A549 (cell line): ENCODE measurements around the gene EPS8L1.

ENCODE experiments used
- CEBPB ChIP-seq, 2 experiments: fragments of >200 bp in 1 of 2; sonication (Bioruptor Twin) in 1 of 2; formaldehyde crosslinking in 1 of 2; IDR thresholded peaks; 2 replicates each; pipeline ENCODE4 v1.6.1; 2012 to 2016
- FOSL2 ChIP-seq, 2 experiments: fragments of 450-650 bp in 1 of 2; fragments of >200 bp in 1 of 2; sonication (Bioruptor Twin) in 1 of 2; formaldehyde crosslinking; IDR thresholded peaks; 2 replicates each; pipeline versions ENCODE4 v1.5.0 to v1.6.1; 2016 to 2020; ENCODE audit warnings: mild to moderate bottlenecking in 1 of 2, moderate library complexity in 1 of 2
- JUNB ChIP-seq: fragments of >200 bp; sonication (Bioruptor Twin); formaldehyde crosslinking; IDR thresholded peaks from 2 replicates; pipeline ENCODE4 v1.6.1; 2016
- MYC ChIP-seq: IDR thresholded peaks from 2 replicates; pipeline ENCODE4 v1.6.1; 2012; ENCODE audit warnings: mild to moderate bottlenecking, inconsistent platforms, low read length, improper control_type of control experiment, borderline replicate concordance
- RAD21 ChIP-seq, 2 experiments: fragments of >200 bp in 1 of 2; sonication (Bioruptor Twin) in 1 of 2; formaldehyde crosslinking in 1 of 2; IDR thresholded peaks in 1 of 2; conservative IDR thresholded peaks in 1 of 2; 2 replicates in 1 of 2; 3 replicates in 1 of 2; pipeline ENCODE4 v1.6.1; 2012 to 2018; ENCODE audit warnings: inconsistent platforms in 1 of 2
- SREBF2 ChIP-seq: fragments of 450-650 bp; IDR thresholded peaks from 2 replicates; pipeline ENCODE4 v1.6.1; 2014; ENCODE audit warnings: mild to moderate bottlenecking, moderate library complexity
- TF ChIP-seq, protein P1 (sequence below): fragments of >200 bp; sonication (Bioruptor Twin); formaldehyde crosslinking; IDR thresholded peaks from 3 replicates; pipeline ENCODE4 v1.5.1; 2016
- TF ChIP-seq, protein P2 (sequence below): IDR thresholded peaks from 2 replicates; pipeline ENCODE4 v1.6.1; 2012

DNA sequence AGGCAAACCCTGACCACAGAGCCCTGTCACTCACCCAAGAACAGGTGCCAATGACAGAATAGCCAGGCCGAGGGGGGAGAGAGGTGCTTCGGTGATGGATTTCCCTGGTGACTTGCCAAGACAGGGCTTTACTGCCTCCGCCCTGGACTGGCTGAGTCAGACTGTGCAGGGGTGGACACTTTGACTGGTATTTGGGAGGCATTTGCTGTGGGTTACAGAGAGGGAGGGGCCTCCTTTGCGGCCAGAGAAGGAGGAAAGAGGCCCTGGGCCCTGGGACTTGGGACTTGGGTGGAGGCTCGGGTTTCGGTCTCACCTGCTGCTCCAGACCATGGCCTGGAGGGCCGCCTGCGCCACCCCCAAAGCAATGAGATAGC is 4.6 kb upstream of the EPS8L1 start:
- TF ChIP-seq CEBPB (IDR thresholded peaks at IDR 0.05) (no peak), RAD21 (conservative IDR thresholded peaks at IDR 0.05 in 1 of 2, IDR thresholded peaks at IDR 0.05 in 1 of 2) (no peak), JUNB (no peak), MYC (no peak), SREBF2 (no peak), FOSL2 (IDR thresholded peaks at IDR 0.05) (no peak), FOSL2 (CRISPR knock-in tag; IDR thresholded peaks at IDR 0.05) (peak; percentile 57; the same call in 1 of the 2 replicates)
- TF ChIP-seq, protein P1, sequence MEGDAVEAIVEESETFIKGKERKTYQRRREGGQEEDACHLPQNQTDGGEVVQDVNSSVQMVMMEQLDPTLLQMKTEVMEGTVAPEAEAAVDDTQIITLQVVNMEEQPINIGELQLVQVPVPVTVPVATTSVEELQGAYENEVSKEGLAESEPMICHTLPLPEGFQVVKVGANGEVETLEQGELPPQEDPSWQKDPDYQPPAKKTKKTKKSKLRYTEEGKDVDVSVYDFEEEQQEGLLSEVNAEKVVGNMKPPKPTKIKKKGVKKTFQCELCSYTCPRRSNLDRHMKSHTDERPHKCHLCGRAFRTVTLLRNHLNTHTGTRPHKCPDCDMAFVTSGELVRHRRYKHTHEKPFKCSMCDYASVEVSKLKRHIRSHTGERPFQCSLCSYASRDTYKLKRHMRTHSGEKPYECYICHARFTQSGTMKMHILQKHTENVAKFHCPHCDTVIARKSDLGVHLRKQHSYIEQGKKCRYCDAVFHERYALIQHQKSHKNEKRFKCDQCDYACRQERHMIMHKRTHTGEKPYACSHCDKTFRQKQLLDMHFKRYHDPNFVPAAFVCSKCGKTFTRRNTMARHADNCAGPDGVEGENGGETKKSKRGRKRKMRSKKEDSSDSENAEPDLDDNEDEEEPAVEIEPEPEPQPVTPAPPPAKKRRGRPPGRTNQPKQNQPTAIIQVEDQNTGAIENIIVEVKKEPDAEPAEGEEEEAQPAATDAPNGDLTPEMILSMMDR = no peak
- TF ChIP-seq, protein P2, sequence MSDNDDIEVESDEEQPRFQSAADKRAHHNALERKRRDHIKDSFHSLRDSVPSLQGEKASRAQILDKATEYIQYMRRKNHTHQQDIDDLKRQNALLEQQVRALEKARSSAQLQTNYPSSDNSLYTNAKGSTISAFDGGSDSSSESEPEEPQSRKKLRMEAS = no peak
